Astrocyte of the cerebellum (primary cell): Measurements from ENCODE around the gene ZFPM1.

Source experiments
- DNase-seq: peaks from one replicate; pipeline ENCODE4 v3.0.0-alpha.2; 2011; ENCODE audit warnings: low read depth
- H3K4me3 ChIP-seq: 2 replicates; pipeline ENCODE4 v1.5.1; 2011; ENCODE audit warnings: mild to moderate bottlenecking, low read depth, low read length, moderate library complexity
- in situ Hi-C: cut with HindIII; loops from 2 replicates; pipeline ENCODE4 v1.10.0; 2017; ENCODE audit warnings: low sequenced_read_pairs
- TF ChIP-seq, protein P1 (sequence below): IDR thresholded peaks from 2 replicates; pipeline ENCODE4 v1.5.1; 2012; ENCODE audit warnings: low read length, low read depth, moderate library complexity, mild to moderate bottlenecking; ENCODE audit errors: missing control alignments

Gene ZFPM1

GRCh38 chr16:88432174-88432573, 20.9 kb upstream of the ZFPM1 start:
- TF ChIP-seq, protein P1, sequence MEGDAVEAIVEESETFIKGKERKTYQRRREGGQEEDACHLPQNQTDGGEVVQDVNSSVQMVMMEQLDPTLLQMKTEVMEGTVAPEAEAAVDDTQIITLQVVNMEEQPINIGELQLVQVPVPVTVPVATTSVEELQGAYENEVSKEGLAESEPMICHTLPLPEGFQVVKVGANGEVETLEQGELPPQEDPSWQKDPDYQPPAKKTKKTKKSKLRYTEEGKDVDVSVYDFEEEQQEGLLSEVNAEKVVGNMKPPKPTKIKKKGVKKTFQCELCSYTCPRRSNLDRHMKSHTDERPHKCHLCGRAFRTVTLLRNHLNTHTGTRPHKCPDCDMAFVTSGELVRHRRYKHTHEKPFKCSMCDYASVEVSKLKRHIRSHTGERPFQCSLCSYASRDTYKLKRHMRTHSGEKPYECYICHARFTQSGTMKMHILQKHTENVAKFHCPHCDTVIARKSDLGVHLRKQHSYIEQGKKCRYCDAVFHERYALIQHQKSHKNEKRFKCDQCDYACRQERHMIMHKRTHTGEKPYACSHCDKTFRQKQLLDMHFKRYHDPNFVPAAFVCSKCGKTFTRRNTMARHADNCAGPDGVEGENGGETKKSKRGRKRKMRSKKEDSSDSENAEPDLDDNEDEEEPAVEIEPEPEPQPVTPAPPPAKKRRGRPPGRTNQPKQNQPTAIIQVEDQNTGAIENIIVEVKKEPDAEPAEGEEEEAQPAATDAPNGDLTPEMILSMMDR = no peak
- no peak for DNase-seq
- in situ Hi-C loops = no loop called here
- H3K4me3 ChIP-seq = no peak overlapping the region

DNA sequence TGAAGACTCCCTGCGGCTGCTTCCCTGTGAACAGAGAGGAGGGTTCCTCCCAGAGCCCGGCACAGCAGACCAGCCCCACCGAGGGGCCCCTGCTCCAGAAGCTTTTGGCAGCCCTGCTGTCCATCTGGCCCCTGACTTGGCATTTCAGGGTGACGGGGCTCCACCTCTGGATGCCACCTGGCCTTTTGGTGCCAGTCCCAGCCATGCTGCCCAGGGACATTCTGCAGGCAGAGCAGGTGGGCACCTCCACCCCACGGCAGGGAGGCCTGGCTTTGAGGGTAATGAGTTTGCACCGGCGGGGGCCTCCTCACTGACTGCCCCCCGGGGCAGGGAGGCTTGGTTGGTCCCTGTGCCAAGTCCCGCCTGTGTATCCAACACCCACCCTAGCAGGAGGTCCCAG, 20.3 kb upstream of the ZFPM1 start:
- in situ Hi-C loops = no loop called here
- H3K4me3 ChIP-seq = no peak overlapping the region
- TF ChIP-seq, protein P1 = no peak
- DNase-seq = no peak

DNA sequence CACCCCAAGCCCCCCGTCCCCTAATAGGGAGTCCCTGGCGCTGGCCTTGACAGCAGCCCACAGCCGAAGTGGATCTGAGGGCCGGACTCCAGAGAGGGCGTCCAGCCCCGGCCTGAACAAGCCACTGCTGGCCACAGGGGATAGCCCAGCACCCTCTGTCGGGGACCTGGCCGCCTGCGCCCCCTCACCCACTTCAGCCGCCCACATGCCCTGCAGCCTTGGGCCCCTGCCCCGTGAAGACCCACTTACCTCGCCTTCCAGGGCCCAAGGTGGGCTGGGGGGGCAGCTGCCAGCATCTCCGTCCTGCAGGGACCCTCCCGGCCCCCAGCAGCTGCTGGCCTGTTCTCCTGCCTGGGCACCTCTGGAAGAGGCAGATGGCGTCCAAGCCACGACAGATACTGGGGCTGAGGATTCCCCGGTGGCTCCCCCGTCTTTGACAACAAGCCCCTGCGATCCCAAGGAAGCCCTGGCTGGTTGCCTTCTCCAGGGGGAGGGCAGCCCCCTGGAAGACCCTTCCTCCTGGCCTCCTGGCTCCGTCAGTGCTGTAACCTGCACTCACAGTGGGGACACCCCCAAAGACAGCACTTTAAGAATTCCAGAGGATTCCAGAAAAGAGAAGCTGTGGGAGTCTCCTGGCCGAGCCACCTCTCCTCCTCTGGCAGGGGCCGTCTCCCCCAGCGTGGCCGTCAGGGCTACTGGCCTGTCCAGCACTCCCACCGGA, 19.3 kb upstream of the ZFPM1 start:
- TF ChIP-seq, protein P1 = no peak
- no peak overlapping the region for H3K4me3 ChIP-seq
- in situ Hi-C loops = no loop called here
- DNase-seq = no peak

DNA sequence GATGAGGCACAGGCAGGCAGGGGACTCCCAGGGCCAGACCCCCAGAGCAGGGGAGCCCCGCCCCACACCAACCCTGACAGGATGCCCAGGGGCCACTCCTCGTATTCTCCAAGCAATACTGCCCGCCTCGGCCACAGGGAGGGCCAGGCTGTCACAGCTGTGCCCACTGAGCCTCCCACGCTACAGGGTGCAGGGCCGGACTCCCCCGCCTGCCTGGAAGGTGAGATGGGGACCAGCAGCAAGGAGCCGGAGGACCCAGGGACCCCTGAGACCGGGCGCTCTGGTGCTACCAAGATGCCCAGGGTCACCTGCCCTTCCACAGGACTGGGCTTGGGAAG, 18.8 kb upstream of the ZFPM1 start:
- TF ChIP-seq, protein P1 = no peak
- in situ Hi-C loops = no loop called here
- DNase-seq = no peak
- H3K4me3 ChIP-seq = no peak overlapping the region

DNA sequence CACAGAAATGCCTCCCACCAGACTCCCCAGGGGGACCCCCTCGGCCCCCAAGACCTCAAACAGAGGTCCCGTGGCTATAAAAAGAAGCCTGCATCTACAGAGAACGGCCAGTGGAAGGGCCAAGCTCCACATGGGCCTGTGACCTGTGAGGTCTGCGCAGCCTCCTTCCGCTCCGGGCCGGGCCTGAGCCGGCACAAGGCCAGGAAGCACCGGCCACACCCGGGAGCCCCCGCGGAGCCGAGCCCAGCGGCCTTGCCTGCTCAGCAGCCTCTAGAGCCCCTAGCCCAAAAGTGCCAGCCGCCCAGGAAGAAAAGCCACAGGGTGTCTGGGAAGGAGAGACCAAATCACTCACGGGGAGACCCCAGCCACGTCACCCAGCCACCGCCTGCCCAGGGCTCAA, 18.3 kb upstream of the ZFPM1 start:
- in situ Hi-C loops = loop anchor here (5.0 kb wide), 1 partner anchor 477 kb away; no protein-coding TSS in a partner anchor
- no peak for DNase-seq

DNA sequence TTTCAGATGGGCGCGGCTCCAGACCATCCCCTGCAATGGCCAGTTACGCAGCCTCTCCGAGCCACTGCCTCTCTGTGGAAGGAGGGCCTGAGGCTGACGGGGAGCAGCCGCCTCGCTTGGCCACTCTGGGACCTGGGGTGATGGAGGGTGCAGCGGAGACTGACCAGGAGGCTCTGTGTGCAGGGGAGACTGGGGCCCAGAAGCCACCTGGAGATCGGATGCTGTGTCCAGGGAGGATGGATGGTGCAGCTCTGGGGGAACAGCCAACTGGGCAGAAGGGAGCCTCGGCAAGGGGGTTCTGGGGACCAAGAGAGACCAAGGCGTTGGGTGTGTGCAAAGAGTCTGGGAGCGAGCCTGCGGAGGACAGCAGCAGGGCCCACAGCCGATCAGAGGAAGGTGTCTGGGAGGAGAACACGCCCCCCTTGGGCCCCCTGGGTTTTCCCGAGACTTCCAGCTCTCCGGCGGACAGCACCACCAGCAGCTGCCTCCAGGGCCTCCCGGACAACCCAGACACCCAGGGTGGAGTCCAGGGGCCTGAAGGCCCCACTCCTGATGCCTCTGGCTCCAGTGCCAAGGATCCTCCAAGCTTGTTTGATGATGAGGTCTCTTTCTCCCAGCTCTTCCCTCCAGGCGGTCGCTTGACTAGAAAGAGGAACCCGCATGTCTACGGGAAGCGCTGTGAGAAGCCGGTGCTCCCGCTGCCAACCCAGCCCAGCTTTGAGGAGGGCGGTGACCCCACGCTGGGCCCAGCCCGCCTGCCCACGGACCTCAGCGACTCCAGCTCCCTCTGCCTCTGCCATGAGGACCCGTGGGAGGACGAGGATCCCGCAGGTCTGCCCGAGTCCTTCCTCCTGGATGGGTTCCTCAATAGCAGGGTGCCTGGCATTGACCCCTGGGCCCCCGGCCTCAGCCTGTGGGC, 17.4 kb upstream of the ZFPM1 start:
- H3K4me3 ChIP-seq = no peak overlapping the region
- in situ Hi-C loops = loop anchor here (5.0 kb wide), 1 partner anchor 478 kb away; no protein-coding TSS in a partner anchor
- no peak for DNase-seq
- TF ChIP-seq, protein P1 = no peak

More for the DNA sequence above, 18.3 kb upstream of the ZFPM1 start:
- TF ChIP-seq, protein P1 = no peak
- H3K4me3 ChIP-seq = no peak overlapping the region
